OCI-LY7 (cell line): ENCODE data around the gene PRRG2.

Experiments used
- CTCF ChIP-seq: fragments of 200-600 bp; sonication (generic); conservative IDR thresholded peaks from 2 replicates; pipeline ENCODE4 v1.5.1; 2014; ENCODE audit warnings: mild to moderate bottlenecking, antibody characterized with exemption, low read length, moderate library complexity, mixed read lengths
- EZH2phosphoT487 ChIP-seq: fragments of 200-600 bp; sonication (generic); IDR thresholded peaks from 2 replicates; pipeline ENCODE4 v1.6.1; 2018; ENCODE audit warnings: low read depth, borderline replicate concordance, mild to moderate bottlenecking, mixed run types, antibody characterized with exemption, low read length, moderate library complexity, mixed read lengths

GRCh38 chr19:49546825-49547565 is 34.1 kb upstream of the PRRG2 start:
- TF ChIP-seq CTCF = peak; percentile 99
- no peak for TF ChIP-seq EZH2phosphoT487
